OCI-LY1 (cell line): ENCODE results near the gene SERF1A.
"Not testable (repeated sequence)": the region's sequence is repeated elsewhere in the genome, so short reads cannot be mapped to it uniquely, and the experiment has no call there.

Source experiments
- EZH2 ChIP-seq: fragments of 200-600 bp; sonication (generic), shearing (Covaris generic); IDR thresholded peaks from 2 replicates; pipeline ENCODE4 v1.8.0; 2017; ENCODE audit warnings: borderline replicate concordance, mixed run types, mild to moderate bottlenecking, antibody characterized with exemption, low read length, moderate library complexity, mixed read lengths
- TF ChIP-seq, protein P1 (sequence below): fragments of 200-600 bp; sonication (generic), shearing (Covaris generic); IDR thresholded peaks from 2 replicates; pipeline ENCODE4 v1.5.1; 2017; ENCODE audit warnings: mild to moderate bottlenecking, antibody characterized with exemption, low read length, moderate library complexity, mixed read lengths

- TF ChIP-seq, protein P1, sequence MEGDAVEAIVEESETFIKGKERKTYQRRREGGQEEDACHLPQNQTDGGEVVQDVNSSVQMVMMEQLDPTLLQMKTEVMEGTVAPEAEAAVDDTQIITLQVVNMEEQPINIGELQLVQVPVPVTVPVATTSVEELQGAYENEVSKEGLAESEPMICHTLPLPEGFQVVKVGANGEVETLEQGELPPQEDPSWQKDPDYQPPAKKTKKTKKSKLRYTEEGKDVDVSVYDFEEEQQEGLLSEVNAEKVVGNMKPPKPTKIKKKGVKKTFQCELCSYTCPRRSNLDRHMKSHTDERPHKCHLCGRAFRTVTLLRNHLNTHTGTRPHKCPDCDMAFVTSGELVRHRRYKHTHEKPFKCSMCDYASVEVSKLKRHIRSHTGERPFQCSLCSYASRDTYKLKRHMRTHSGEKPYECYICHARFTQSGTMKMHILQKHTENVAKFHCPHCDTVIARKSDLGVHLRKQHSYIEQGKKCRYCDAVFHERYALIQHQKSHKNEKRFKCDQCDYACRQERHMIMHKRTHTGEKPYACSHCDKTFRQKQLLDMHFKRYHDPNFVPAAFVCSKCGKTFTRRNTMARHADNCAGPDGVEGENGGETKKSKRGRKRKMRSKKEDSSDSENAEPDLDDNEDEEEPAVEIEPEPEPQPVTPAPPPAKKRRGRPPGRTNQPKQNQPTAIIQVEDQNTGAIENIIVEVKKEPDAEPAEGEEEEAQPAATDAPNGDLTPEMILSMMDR: not testable (repeated sequence)
- not testable (repeated sequence) for TF ChIP-seq EZH2
Measured at GRCh38 chr5:70925211-70925562, 24.7 kb downstream of the SERF1A start.
